C4-2B (cell line): ENCODE results near the gene KLLN.

Experiments
- CTCF ChIP-seq: fragments of 450-650 bp; conservative IDR thresholded peaks from 2 replicates; pipeline ENCODE4 v1.5.1; 2017; ENCODE audit warnings: mild to moderate bottlenecking
- ZFX ChIP-seq: fragments of 450-650 bp; IDR thresholded peaks from 2 replicates; pipeline ENCODE4 v1.6.1; 2017

GRCh38 chr10:87873656-87874055 lies 10.3 kb upstream of the KLLN start:
- TF ChIP-seq CTCF (no peak), ZFX (no peak)
